ENCODE results near the gene ZNF639.
A peak's percentile ranks its signal among the peaks of the same experiment; 100 is the strongest.
"Not testable (repeated sequence)": the region's sequence is repeated elsewhere in the genome, so short reads cannot be mapped to it uniquely, and the experiment has no call there.

ZNF639 gene, protein sequence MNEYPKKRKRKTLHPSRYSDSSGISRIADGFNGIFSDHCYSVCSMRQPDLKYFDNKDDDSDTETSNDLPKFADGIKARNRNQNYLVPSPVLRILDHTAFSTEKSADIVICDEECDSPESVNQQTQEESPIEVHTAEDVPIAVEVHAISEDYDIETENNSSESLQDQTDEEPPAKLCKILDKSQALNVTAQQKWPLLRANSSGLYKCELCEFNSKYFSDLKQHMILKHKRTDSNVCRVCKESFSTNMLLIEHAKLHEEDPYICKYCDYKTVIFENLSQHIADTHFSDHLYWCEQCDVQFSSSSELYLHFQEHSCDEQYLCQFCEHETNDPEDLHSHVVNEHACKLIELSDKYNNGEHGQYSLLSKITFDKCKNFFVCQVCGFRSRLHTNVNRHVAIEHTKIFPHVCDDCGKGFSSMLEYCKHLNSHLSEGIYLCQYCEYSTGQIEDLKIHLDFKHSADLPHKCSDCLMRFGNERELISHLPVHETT

DNA sequence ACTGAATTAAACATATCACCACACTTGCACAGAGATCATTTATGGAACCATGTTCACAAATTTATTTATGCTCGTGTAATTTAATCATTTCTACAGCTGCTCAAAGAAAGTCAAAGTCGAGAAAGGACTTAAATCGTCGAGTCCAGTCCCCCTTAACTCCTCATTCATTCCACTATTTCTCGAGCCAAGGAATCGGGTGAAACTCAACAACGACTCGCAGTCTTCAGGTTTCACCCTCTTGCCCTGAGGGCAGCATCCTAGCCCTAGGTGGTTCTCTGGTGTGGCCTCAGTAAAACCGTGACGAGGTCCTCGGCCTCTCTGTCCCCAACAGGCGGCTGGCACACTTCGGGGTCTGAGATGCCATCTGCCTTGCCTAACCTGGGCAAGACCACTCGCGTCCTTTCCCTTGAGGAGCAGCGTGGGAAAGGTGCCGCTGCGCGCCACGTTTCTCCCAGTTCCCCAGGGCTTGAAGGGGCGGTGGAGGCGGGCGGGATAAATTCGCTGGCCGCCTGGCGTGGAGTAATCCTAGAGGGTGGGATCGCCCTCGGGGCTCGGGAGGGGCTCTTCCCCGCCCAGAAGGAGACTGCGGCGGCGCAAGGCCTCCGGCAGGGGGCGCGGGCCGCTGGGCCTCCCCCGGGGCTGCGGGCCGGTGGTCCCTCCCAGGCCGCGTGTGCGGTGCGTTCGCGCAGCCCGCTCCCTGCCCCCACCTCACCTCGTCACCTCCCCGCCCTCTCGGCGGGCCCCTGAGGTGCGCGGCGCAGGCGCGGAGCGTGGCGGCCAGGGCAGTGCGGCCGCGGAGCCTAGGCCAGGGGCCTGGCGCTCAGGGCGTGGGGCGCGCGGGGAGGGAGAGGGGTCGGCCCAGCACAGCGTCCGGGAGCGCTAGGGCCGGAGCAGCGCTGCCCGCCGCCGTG, at the start of gene ZNF639:
Gene ZNF639, plus strand, starts transcription at position 746 of the 911 bp plus-strand sequence. CDS start 5,263 bp downstream, outside the sequence.
- peak; percentile 86 for DNase-seq

GRCh38 chr3:179274434-179274833, 48.4 kb upstream of the ZNF639 start:
- not testable (repeated sequence) for DNase-seq

- no peak for DNase-seq
Measured at GRCh38 chr3:179276001-179276400, 46.8 kb upstream of the ZNF639 start.

DNA sequence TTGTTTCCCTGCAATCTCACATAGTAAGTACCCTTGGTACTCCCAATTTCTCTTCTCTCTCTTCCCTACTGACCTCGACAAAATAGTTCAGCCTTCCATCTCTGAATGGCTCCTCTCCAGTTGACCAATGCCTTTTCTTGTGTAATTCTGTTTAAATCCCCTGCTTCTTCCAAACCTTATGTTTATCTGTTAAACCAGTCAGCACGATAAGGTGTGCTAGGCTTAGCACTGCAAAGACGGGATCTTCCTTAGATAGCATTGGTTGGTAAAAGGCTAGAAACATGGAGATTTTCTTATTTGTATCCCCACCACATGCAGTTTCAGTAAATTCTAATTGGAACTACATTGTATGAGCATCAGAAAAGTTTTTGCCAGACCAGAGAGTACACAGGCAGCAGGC, 46.1 kb upstream of the ZNF639 start:
- DNase-seq: no peak

DNA sequence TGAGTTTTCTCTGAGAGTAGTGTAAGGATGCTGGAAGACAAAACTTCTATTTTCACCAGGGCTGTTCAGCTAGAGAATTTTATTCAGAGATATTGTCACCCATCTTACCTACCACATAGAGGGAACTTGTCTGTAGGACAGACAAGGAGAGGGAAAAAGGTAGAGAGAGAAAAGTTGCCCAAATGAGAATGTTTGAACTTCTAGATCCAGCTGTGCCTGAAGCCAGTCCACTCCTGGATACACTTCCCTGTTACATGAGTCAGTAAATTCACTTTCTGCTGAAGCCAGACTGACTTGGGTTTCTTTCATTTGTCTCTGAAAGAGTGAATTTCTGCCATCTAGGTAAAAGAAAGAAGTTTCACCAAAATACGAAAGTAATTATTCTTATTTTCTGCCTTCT, 44.7 kb upstream of the ZNF639 start:
- no peak for DNase-seq

DNA sequence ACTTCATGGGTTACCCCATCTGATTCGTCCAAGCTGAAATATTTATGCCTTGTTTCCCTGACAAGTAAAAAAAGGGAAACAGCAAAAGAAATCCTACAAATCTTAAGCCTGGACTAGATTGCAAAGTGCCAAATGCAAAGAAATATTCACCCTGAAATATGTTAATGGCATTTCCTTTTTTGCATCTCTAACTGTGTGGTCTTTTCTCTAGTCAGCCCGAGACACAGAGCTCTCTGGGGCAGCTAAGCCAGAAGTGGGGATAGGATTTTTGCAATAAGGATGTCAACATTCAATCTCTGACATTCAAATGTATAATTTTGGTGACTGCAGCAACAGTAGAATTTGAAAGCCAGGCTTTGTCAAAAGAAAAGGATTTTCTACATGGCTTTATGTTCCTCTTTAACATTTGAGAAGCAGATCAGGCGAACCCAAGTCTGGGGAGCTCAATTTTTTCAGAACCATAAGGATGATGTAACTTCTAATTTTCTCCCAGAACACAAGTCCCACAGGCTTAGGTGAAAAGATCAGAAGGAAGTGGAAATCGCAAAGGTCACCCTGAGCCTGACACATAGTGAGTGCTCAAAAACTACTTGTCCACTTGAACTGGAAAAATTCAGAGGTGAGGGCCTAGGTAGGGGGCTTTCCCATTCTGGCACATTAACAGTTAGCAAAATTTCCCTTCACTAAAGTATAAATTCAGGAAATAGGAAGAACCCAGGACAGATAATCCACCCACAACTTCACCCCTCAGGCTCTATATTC, 43.7 kb upstream of the ZNF639 start:
- DNase-seq: no peak

DNA sequence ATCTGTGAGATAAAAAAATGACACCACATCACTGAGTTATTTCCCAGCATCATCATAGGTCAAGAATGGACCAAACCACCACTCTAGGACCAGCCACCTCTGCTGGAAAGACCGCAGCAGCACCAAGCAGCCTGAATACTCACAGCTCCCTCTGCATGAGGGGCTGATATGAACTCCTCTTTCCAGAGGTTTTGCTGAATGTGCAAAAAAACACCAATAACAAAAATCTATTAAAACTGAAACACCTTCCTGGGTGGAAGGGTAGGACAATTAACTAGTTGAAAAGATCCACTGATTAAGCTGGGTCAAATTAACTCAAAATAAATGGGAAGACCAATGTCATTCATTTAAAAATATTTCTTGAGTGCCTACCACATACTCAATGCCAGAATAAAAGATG, 43.0 kb upstream of the ZNF639 start:
- no peak for DNase-seq

GRCh38 chr3:179281825-179282224, 41.0 kb upstream of the ZNF639 start:
- DNase-seq: no peak

DNA sequence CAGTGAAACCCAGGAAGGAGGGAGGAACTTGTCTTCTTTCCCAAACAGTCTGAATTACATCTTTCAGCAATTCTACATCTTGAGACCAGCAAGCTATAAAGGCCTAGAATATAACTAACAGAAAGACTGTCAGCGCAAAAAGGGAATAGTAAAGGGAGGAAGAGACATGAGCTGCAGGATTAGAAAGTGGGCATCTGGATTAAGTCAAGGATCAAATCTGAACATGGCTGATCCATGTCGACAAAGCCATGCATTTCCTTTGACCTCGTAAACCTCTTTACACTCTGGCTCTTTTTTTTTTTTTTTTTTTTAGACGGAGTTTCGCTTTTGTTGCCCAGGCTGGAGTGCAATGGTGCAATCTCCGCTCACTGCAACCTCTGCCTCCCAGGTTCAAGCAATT, 36.5 kb upstream of the ZNF639 start:
- DNase-seq: no peak

DNA sequence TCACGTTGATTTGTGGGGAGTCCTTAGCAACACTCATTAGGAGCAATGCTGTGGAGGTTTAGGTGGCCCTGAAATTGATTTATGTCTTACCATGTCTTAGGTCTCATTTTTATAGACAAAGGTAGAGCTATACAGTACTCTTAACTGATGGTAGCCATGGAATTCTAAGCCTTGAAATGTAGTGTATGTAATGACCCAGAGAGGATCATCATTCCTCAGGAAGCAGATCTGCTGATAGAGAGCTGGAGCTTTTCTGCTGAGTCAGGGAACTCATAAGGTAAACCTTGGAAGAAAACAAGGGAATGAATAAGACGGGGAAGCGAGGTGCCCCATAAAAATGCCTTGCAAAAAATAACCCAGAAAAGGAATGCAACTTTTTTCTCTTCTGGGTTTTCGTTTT, 34.0 kb upstream of the ZNF639 start:
- no peak for DNase-seq

DNA sequence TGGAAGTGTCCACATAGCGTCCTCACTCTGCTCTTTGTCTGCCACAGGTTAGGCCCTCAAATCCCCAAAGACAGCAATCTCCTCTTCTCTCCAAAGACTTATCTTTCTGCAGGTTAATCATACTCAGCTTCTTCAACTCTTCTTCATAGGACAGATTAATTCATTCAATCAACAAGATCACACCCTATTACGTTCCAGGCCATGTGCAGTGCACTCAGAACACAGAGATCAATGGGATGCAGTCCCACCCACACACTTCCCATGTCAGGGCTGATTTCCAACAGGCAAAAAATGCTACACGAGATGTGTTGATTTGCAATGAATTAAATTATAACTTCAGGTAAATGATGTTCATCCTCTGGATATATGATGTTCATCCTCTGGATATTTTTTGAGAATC, 33.5 kb upstream of the ZNF639 start:
- no peak for DNase-seq

GRCh38 chr3:179292450-179292849, 30.4 kb upstream of the ZNF639 start:
- no peak for DNase-seq

GRCh38 chr3:179297971-179298725, 24.7 kb upstream of the ZNF639 start:
- no peak for DNase-seq

- no peak for DNase-seq
Measured at GRCh38 chr3:179299316-179299715, 23.5 kb upstream of the ZNF639 start.

DNA sequence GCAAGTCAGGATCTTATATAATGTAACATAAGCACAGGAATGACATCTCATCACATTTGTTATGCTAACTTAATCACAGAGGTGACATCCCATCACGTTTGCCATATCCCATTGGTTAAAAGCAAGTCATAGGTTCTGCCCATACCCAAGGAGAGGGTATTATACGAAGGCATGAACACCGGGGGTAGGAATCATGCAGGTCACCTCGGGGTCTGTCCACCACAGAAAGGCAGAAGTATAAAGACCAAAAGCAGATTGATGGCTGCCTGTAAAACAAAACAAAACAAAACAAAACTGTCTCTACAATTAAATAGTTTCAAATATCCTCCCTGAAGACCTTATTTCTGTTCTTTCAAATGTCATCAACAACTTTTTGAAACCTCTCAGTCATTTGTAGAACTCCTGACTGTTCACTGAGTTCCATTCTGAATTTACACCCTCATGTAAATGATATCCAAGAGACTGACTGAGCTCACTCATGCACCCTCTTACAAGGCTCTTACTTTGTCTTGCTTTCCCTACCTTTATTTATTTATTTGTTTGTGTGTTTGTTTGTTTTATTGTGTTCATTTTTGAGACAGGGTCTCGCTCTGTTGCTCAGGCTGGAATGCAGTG, 22.7 kb upstream of the ZNF639 start:
- DNase-seq: no peak

- DNase-seq: no peak
Measured at GRCh38 chr3:179301645-179302044, 21.2 kb upstream of the ZNF639 start.

GRCh38 chr3:179302111-179302510, 20.7 kb upstream of the ZNF639 start:
- DNase-seq: no peak

GRCh38 chr3:179304605-179305004, 18.2 kb upstream of the ZNF639 start:
- no peak for DNase-seq

GRCh38 chr3:179307362-179307761, 15.5 kb upstream of the ZNF639 start:
- DNase-seq: not testable (repeated sequence)

- DNase-seq: no peak
Measured at GRCh38 chr3:179308001-179308400, 14.8 kb upstream of the ZNF639 start.

- no peak for DNase-seq
Measured at GRCh38 chr3:179309225-179310078, 13.4 kb upstream of the ZNF639 start.

Measured in stimulated activated CD4-positive, alpha-beta T cell treated with anti-CD3 and anti-CD28 coated beads, Interleukin-4, amount 100 ng/mL, for 1 hour (primary cell).